SU-DHL-6 (cell line): ENCODE measurements around the gene CPNE2.
A peak's percentile ranks its signal among the peaks of the same experiment; 100 is the strongest.

Experiments
- EZH2phosphoT487 ChIP-seq: fragments of 200-600 bp; sonication (generic), shearing (Covaris generic); conservative IDR thresholded peaks from 2 replicates; pipeline ENCODE4 v1.6.1; 2018; ENCODE audit warnings: mild to moderate bottlenecking, antibody characterized with exemption, low read length, moderate library complexity, mixed read lengths
- TF ChIP-seq, protein P1 (sequence below): fragments of 200-600 bp; sonication (generic); IDR thresholded peaks from one replicate; pipeline ENCODE4 v1.5.1; 2017; ENCODE audit warnings: antibody characterized with exemption, mild to moderate bottlenecking, low read length, moderate library complexity; ENCODE audit not compliant: insufficient read depth, poor library complexity, severe bottlenecking

DNA sequence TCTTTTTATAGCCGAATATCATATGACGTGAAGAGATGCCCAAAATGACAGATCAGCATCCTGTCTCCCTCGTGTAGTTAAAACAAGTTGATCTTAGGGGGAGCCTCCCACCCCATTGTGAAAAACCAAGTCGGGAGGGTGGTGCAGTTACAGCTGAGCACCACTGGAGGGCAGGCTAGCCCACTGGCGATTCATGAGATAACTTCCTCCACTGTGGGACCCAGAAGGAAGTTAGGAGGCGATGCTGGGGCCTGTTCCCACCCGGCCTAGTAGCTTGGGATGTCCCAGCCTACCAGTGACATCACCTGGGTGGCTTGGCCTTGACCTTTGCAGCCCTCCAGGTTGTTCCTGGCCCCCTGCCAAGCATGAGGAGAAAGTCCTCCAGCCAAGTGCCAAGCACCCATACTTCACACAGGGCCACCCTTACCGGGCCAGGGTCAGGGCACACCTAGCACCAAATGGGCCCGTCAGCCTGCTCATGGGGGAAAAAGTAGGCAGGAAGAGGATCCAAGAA is 8.1 kb upstream of the CPNE2 start:
- TF ChIP-seq, protein P1, sequence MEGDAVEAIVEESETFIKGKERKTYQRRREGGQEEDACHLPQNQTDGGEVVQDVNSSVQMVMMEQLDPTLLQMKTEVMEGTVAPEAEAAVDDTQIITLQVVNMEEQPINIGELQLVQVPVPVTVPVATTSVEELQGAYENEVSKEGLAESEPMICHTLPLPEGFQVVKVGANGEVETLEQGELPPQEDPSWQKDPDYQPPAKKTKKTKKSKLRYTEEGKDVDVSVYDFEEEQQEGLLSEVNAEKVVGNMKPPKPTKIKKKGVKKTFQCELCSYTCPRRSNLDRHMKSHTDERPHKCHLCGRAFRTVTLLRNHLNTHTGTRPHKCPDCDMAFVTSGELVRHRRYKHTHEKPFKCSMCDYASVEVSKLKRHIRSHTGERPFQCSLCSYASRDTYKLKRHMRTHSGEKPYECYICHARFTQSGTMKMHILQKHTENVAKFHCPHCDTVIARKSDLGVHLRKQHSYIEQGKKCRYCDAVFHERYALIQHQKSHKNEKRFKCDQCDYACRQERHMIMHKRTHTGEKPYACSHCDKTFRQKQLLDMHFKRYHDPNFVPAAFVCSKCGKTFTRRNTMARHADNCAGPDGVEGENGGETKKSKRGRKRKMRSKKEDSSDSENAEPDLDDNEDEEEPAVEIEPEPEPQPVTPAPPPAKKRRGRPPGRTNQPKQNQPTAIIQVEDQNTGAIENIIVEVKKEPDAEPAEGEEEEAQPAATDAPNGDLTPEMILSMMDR: peak; percentile 97
- TF ChIP-seq EZH2phosphoT487: no peak
